A549 (cell line): ENCODE results near the gene SART1. TPM values are rescaled to one million over a fixed set of nuclear protein-coding genes. Genes with fewer than 3 reads are reported as not detected.

Experiments
- ATAC-seq, 2 experiments: fragments of 200-7000 bp in 1 of 2; fragments of >200 bp in 1 of 2; cut with Nextera tagmentation in 1 of 2; cut with Tn5 transposase in 1 of 2; 3 replicates each; pipeline versions ENCODE4 v1.8.0 to v1.9.1; 2018 to 2020; ENCODE audit warnings: mild to moderate bottlenecking in 1 of 2, moderate library complexity in 1 of 2
- CTCF ChIA-PET: fragments of 300-600 bp; sonication (Branson Sonifier 250); formaldehyde crosslinking; extraction: SDS; loops from one replicate; lab custom pipeline; 2021; ENCODE audit warnings: antibody characterized with exemption, inconsistent platforms; lab: Yijun Ruan, JAX
- POLR2A ChIA-PET: fragments of 350-600 bp; formaldehyde crosslinking; extraction: SDS; loops from one replicate; lab custom pipeline; 2021; ENCODE audit warnings: antibody characterized with exemption, inconsistent platforms; lab: Yijun Ruan, JAX
- DNase-seq, 2 experiments: peaks; one replicate each; pipeline versions ENCODE4 v3.0.0 to v3.0.0-alpha.2; 2011 to 2016; ENCODE audit warnings: low read depth in 1 of 2, low spot score in 1 of 2
- FAIRE-seq: peaks from 2 replicates; lab custom pipeline; 2011; peaks lifted over from hg19 to GRCh38; lab: Jason Lieb, UNC
- H3K27ac ChIP-seq, 2 experiments: fragments of >200 bp; sonication (Bioruptor Twin); formaldehyde crosslinking; 3 replicates each; pipeline ENCODE4 v1.5.1; 2016 to 2017
- H3K4me1 ChIP-seq: fragments of >200 bp; sonication (Bioruptor Twin); formaldehyde crosslinking; 3 replicates; pipeline ENCODE4 v1.6.1; 2016
- H3K4me2 ChIP-seq: fragments of >200 bp; sonication (Bioruptor Twin); formaldehyde crosslinking; 3 replicates; pipeline ENCODE4 v1.6.1; 2016
- H3K4me3 ChIP-seq: fragments of >200 bp; sonication (Bioruptor Twin); formaldehyde crosslinking; 3 replicates; pipeline ENCODE4 v1.5.1; 2016
- H3K9me3 ChIP-seq: fragments of >200 bp; sonication (Bioruptor Twin); formaldehyde crosslinking; 3 replicates; pipeline ENCODE4 v1.6.1; 2016
- CBX2 ChIP-seq: fragments of 200-600 bp; sonication (generic); IDR thresholded peaks from 2 replicates; pipeline ENCODE4 v1.6.1; 2016; ENCODE audit warnings: low read depth, mild to moderate bottlenecking, borderline replicate concordance
- CBX8 ChIP-seq: fragments of 200-600 bp; sonication (generic); IDR thresholded peaks from 2 replicates; pipeline ENCODE4 v1.6.1; 2016
- CEBPB ChIP-seq, 2 experiments: fragments of >200 bp in 1 of 2; sonication (Bioruptor Twin) in 1 of 2; formaldehyde crosslinking in 1 of 2; IDR thresholded peaks; 2 replicates each; pipeline ENCODE4 v1.6.1; 2012 to 2016
- CHD2 ChIP-seq: fragments of 150-350 bp; IDR thresholded peaks from 2 replicates; pipeline ENCODE4 v1.6.1; 2014; ENCODE audit warnings: low read length; ENCODE audit not compliant: partially characterized antibody
- ELK1 ChIP-seq: fragments of 150-350 bp; IDR thresholded peaks from 2 replicates; pipeline ENCODE4 v1.6.1; 2014; ENCODE audit warnings: low read depth, mild to moderate bottlenecking, low read length
- EP300 ChIP-seq, 2 experiments: fragments of >200 bp; sonication (Bioruptor Twin); formaldehyde crosslinking; IDR thresholded peaks; 2 replicates in 1 of 2; 3 replicates in 1 of 2; pipeline ENCODE4 v1.6.1; 2016 to 2017
- FOSB ChIP-seq: fragments of 250-450 bp; sonication (Bioruptor Pico); IDR thresholded peaks from 2 replicates; pipeline ENCODE4 v1.5.0; 2020; ENCODE audit warnings: mild to moderate bottlenecking, moderate library complexity
- FOSL2 ChIP-seq, 2 experiments: fragments of 450-650 bp in 1 of 2; fragments of >200 bp in 1 of 2; sonication (Bioruptor Twin) in 1 of 2; formaldehyde crosslinking; IDR thresholded peaks; 2 replicates each; pipeline versions ENCODE4 v1.5.0 to v1.6.1; 2016 to 2020; ENCODE audit warnings: mild to moderate bottlenecking in 1 of 2, moderate library complexity in 1 of 2
- HES2 ChIP-seq: fragments of >200 bp; sonication (Bioruptor Twin); formaldehyde crosslinking; IDR thresholded peaks from 2 replicates; pipeline ENCODE4 v1.6.1; 2016
- HOXB13 ChIP-seq: fragments of 250-450 bp; sonication (Bioruptor Pico); IDR thresholded peaks from 2 replicates; pipeline ENCODE4 v1.5.0; 2020; ENCODE audit warnings: low read depth, mild to moderate bottlenecking, moderate library complexity
- HOXB5 ChIP-seq: fragments of 250-450 bp; sonication (Bioruptor Pico); IDR thresholded peaks from 2 replicates; pipeline ENCODE4 v1.5.0; 2020; ENCODE audit warnings: mild to moderate bottlenecking, moderate library complexity
- JUN ChIP-seq, 2 experiments: fragments of >200 bp; sonication (Bioruptor Twin); formaldehyde crosslinking; IDR thresholded peaks; 2 replicates in 1 of 2; 3 replicates in 1 of 2; pipeline ENCODE4 v1.6.1; 2016 to 2017
- KDM5A ChIP-seq: fragments of 200-600 bp; sonication (generic); IDR thresholded peaks from 2 replicates; pipeline ENCODE4 v1.6.1; 2016; ENCODE audit warnings: antibody characterized with exemption, mild to moderate bottlenecking
- MAZ ChIP-seq: fragments of 150-350 bp; IDR thresholded peaks from 2 replicates; pipeline ENCODE4 v1.6.1; 2014; ENCODE audit warnings: antibody characterized with exemption, low read depth, low read length, borderline replicate concordance
- PBX3 ChIP-seq: IDR thresholded peaks from 2 replicates; pipeline ENCODE4 v1.6.1; 2012
- PHF8 ChIP-seq: fragments of 200-600 bp; sonication (generic); IDR thresholded peaks from 2 replicates; pipeline ENCODE4 v1.6.1; 2016; ENCODE audit warnings: low read depth, mild to moderate bottlenecking, antibody characterized with exemption, moderate library complexity, borderline replicate concordance
- SREBF2 ChIP-seq: fragments of 450-650 bp; IDR thresholded peaks from 2 replicates; pipeline ENCODE4 v1.6.1; 2014; ENCODE audit warnings: mild to moderate bottlenecking, moderate library complexity
- TP53 ChIP-seq: fragments of 250-450 bp; sonication (Bioruptor Pico); IDR thresholded peaks from 2 replicates; pipeline ENCODE4 v1.5.0; 2021; ENCODE audit warnings: mild to moderate bottlenecking, moderate library complexity
- ZFP36 ChIP-seq: fragments of 450-650 bp; IDR thresholded peaks from 2 replicates; pipeline ENCODE4 v1.6.1; 2014; ENCODE audit warnings: borderline replicate concordance; ENCODE audit not compliant: partially characterized antibody
- ZNF302 ChIP-seq: fragments of 250-450 bp; sonication (Bioruptor Pico); IDR thresholded peaks from 2 replicates; pipeline ENCODE4 v1.9.0; 2021; ENCODE audit warnings: inconsistent platforms, mild to moderate bottlenecking, moderate library complexity
- WGBS: methylation state at CpG from one replicate; pipeline ENCODE4 v1.1.6; 2017; ENCODE audit errors: missing lambda C conversion rate; 5-methylcytosine and 5-hydroxymethylcytosine counted together
- polyA plus RNA-seq, 4 experiments: library from polyadenylated mRNA; depleted of rRNA in 3 of 4; stranded (reverse); fragments of >200 nt; fragmentation: RNase III in 1 of 4; extraction: RNeasy Plus Mini Kit Qiagen cat#74134 plus additional on column Dnase treatment in 1 of 4; gene quantifications; 2 replicates in 3 of 4; 3 replicates in 1 of 4; pipeline ENCODE4 v1.2.3, GENCODE V29; 2011 to 2017
- TF ChIP-seq, protein P1 (sequence below): fragments of 250-450 bp; sonication (Bioruptor Pico); IDR thresholded peaks from 2 replicates; pipeline ENCODE4 v1.5.0; 2021; ENCODE audit warnings: mild to moderate bottlenecking, moderate library complexity, borderline replicate concordance

Gene SART1
- polyA plus RNA-seq, 2 of the 4 experiments (the other 2 are of a cell fraction) = 22.0 to 53.8 TPM

GRCh38 chr11:65953471-65953870 lies 8.1 kb upstream of the SART1 start:
- ATAC-seq = peak in 1 of 2 experiments; percentile 58; a peak in 1 of 6 replicates
- WGBS = 90% methylated on average over 19 of the region's 20 CpGs
- H3K4me3 ChIP-seq = no peak overlapping the region
- POLR2A ChIA-PET = no interaction called here
- no peak overlapping the region for H3K4me2 ChIP-seq
- FAIRE-seq = no peak
- no peak for TF ChIP-seq CBX2
- TF ChIP-seq EP300 (IDR thresholded peaks at IDR 0.05) = no peak
- TF ChIP-seq, all 56 proteins: peak for 0
- CTCF ChIA-PET = interaction anchor here (0.7 to 1.3 kb wide), 5 partner anchors 9 to 173 kb away, joined by 3 to 4 read pairs (median 3); no protein-coding TSS in a partner anchor
- DNase-seq = no peak
- no peaks in the 10 kb centered on the region for H3K9me3 ChIP-seq
- no peak overlapping the region for H3K27ac ChIP-seq
- peaks cover 9% of the 10 kb centered on the region for H3K4me1 ChIP-seq

GRCh38 chr11:65954771-65955170 lies 6.8 kb upstream of the SART1 start:
- no peaks in the 10 kb centered on the region for H3K9me3 ChIP-seq
- TF ChIP-seq HES2 (no peak), FOSL2 (IDR thresholded peaks at IDR 0.05) (no peak), FOSL2 (CRISPR knock-in tag; IDR thresholded peaks at IDR 0.05) (no peak), PHF8 (no peak), CHD2 (no peak), KDM5A (no peak), CEBPB (IDR thresholded peaks at IDR 0.05) (no peak), ELK1 (no peak), SREBF2 (no peak), HOXB13 (CRISPR knock-in tag) (no peak), TP53 (CRISPR knock-in tag) (no peak), JUN (IDR thresholded peaks at IDR 0.05) (no peak), FOSB (CRISPR knock-in tag) (no peak), PBX3 (no peak)
- TF ChIP-seq, protein P1, sequence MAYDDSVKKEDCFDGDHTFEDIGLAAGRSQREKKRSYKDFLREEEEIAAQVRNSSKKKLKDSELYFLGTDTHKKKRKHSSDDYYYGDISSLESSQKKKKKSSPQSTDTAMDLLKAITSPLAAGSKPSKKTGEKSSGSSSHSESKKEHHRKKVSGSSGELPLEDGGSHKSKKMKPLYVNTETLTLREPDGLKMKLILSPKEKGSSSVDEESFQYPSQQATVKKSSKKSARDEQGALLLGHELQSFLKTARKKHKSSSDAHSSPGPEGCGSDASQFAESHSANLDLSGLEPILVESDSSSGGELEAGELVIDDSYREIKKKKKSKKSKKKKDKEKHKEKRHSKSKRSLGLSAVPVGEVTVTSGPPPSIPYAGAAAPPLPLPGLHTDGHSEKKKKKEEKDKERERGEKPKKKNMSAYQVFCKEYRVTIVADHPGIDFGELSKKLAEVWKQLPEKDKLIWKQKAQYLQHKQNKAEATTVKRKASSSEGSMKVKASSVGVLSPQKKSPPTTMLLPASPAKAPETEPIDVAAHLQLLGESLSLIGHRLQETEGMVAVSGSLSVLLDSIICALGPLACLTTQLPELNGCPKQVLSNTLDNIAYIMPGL (CRISPR knock-in tag) = no peak
- TF ChIP-seq, all 56 proteins: peak for 0
- Histone ChIP-seq H3K4me3 (no peak overlapping the region), H3K4me1 (peaks cover 9% of the 10 kb centered on the region), H3K27ac (no peak overlapping the region), H3K4me2 (no peak overlapping the region)
- FAIRE-seq = no peak
- DNase-seq = no peak
- ChIA-PET CTCF (interaction anchor here (0.6 to 3.2 kb wide), 7 partner anchors 8 to 250 kb away, joined by 3 to 14 read pairs (median 5); partner anchors contain the start of gene FIBP), POLR2A (no interaction called here)
- WGBS = 75% methylated on average over 8 of the region's 8 CpGs
- no peak for ATAC-seq

DNA sequence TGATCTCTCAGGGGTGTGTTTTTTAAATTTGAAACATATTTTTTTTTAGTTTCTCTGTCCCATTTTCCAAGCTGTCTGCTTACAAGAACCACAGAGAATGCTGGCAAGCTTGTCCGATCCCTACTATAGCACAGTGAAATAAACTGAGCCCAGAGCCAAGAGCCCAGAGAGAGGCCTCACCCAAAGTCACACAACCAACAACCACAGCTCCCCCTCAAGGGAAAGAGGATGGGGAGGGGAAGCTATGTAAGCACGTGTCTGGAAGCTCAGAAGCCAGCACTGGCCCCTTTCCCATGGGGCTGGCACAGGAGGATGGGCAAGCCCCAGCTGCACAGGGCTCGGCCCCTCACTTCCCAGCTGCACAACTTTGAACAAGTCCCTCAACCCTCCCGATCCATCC lies 3.2 kb upstream of the SART1 start:
- no peaks in the 10 kb centered on the region for H3K9me3 ChIP-seq
- H3K4me3 ChIP-seq = no peak overlapping the region
- peaks cover 8% of the 10 kb centered on the region; the same call in 2 of the 3 replicates for H3K4me1 ChIP-seq
- no peak overlapping the region for H3K4me2 ChIP-seq
- ATAC-seq (no peak), DNase-seq (no peak), FAIRE-seq (no peak)
- WGBS = 65% methylated on average over 4 of the region's 4 CpGs
- CTCF ChIA-PET = interaction anchor here (1.5 to 3.3 kb wide), 3 partner anchors 34 to 73 kb away, joined by 6 to 25 read pairs (median 21); partner anchors contain the start of genes CCDC85B and FIBP
- TF ChIP-seq MAZ (no peak), HOXB5 (CRISPR knock-in tag) (no peak), ZNF302 (CRISPR knock-in tag) (no peak), CBX8 (no peak), ZFP36 (no peak)
- TF ChIP-seq, all 56 proteins: peak for 0
- POLR2A ChIA-PET = no interaction called here
- H3K27ac ChIP-seq = no peak overlapping the region
